ENCODE results near the gene FARP1. TPM values are rescaled to one million over a fixed set of nuclear protein-coding genes. Genes with fewer than 3 reads are reported as not detected.

The FARP1 gene
- total and polyA plus RNA-seq, 2 experiments from 2014 or later: 43.2 to 44.2 TPM

- no peak for TF ChIP-seq CTCF (IDR thresholded peaks at IDR 0.05; ENCODE audit: low read depth, low read length)
- Histone ChIP-seq H3K27ac (no peak overlapping the region), H3K36me3 (no peaks in the 10 kb centered on the region)
Observed at GRCh38 chr13:98427331-98427995, 284.6 kb downstream of the FARP1 start.

GRCh38 chr13:98428256-98428966 lies 285.5 kb downstream of the FARP1 start:
- Histone ChIP-seq H3K27ac (no peak overlapping the region), H3K4me3 (no peak overlapping the region), H3K36me3 (no peaks in the 10 kb centered on the region), H3K27me3 (no peaks in the 10 kb centered on the region), H3K4me1 (ENCODE audit: low read depth) (no peaks in the 10 kb centered on the region), H3K9me3 (ENCODE audit: low read depth) (no peaks in the 10 kb centered on the region)
- no peak for DNase-seq (ENCODE audit: low read depth in 1 of 2, low spot score in 1 of 2)
- no peak for TF ChIP-seq CTCF (IDR thresholded peaks at IDR 0.05; ENCODE audit: low read depth, low read length)

More at GRCh38 chr13:98427331-98427995, 284.6 kb downstream of the FARP1 start:
- no peaks in the 10 kb centered on the region for H3K4me1 ChIP-seq (ENCODE audit: low read depth)
- no peak overlapping the region for H3K4me3 ChIP-seq
- H3K27me3 ChIP-seq: no peaks in the 10 kb centered on the region
- no peak for DNase-seq (ENCODE audit: low read depth in 1 of 2, low spot score in 1 of 2)
- H3K9me3 ChIP-seq (ENCODE audit: low read depth): no peaks in the 10 kb centered on the region

- DNase-seq (ENCODE audit: low read depth in 1 of 2, low spot score in 1 of 2): no peak
- H3K9me3 ChIP-seq (ENCODE audit: low read depth): no peaks in the 10 kb centered on the region
- no peaks in the 10 kb centered on the region for H3K27me3 ChIP-seq
- H3K4me1 ChIP-seq (ENCODE audit: low read depth): no peaks in the 10 kb centered on the region
- TF ChIP-seq CTCF (IDR thresholded peaks at IDR 0.05; ENCODE audit: low read depth, low read length): no peak
- no peak overlapping the region for H3K27ac ChIP-seq
- H3K36me3 ChIP-seq: no peaks in the 10 kb centered on the region
- H3K4me3 ChIP-seq: no peak overlapping the region
Observed at GRCh38 chr13:98429081-98429480, 286.2 kb downstream of the FARP1 start.

- Histone ChIP-seq H3K27me3 (no peaks in the 10 kb centered on the region), H3K4me3 (no peak overlapping the region), H3K27ac (no peak overlapping the region), H3K9me3 (ENCODE audit: low read depth) (no peaks in the 10 kb centered on the region), H3K36me3 (no peaks in the 10 kb centered on the region), H3K4me1 (ENCODE audit: low read depth) (no peaks in the 10 kb centered on the region)
- DNase-seq (ENCODE audit: low read depth in 1 of 2, low spot score in 1 of 2): no peak
- no peak for TF ChIP-seq CTCF (IDR thresholded peaks at IDR 0.05; ENCODE audit: low read depth, low read length)
Observed at GRCh38 chr13:98429531-98429930, 286.6 kb downstream of the FARP1 start.

GRCh38 chr13:98429977-98430736 lies 287.3 kb downstream of the FARP1 start:
- Histone ChIP-seq H3K27me3 (no peaks in the 10 kb centered on the region), H3K4me1 (ENCODE audit: low read depth) (no peaks in the 10 kb centered on the region), H3K27ac (no peak overlapping the region), H3K4me3 (no peak overlapping the region), H3K9me3 (ENCODE audit: low read depth) (no peaks in the 10 kb centered on the region), H3K36me3 (no peaks in the 10 kb centered on the region)
- DNase-seq (ENCODE audit: low read depth in 1 of 2, low spot score in 1 of 2): no peak
- no peak for TF ChIP-seq CTCF (IDR thresholded peaks at IDR 0.05; ENCODE audit: low read depth, low read length)
